Measurements from ENCODE around the gene CASK. TPM values are rescaled to one million over a fixed set of nuclear protein-coding genes. Genes with fewer than 3 reads are reported as not detected.

The CASK gene
- total and polyA plus RNA-seq, 2 experiments from 2014 or later = 82.9 to 95.7 TPM

DNA sequence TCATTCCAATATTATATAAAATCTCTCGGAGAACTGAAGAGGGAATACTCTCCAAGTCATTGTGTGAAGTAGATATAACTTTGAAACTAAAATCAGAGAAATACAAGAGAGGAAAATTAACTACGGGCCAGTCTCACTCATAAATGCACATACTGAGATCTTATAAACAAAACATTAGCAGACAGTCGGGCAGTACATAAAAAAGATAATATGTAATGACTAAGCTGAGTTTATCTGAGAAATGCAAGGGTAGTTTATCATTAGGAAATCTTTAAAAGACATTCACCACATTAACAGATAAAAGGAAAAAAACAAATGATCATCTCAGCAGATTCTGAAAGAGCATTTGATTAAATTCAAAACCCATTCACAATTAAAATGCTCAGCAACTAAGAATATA, 359.5 kb downstream of the CASK start:
- H3K9me2 ChIP-seq (replicated peaks; ENCODE audit: insufficient read depth) = no peaks in the 10 kb centered on the region
- H3K79me2 ChIP-seq = no peaks in the 10 kb centered on the region
- no peak overlapping the region for H2AFZ ChIP-seq
- no peaks in the 10 kb centered on the region for H3K36me3 ChIP-seq (replicated peaks; ENCODE audit: insufficient read depth, low read depth)
- H3K27ac ChIP-seq = peak overlapping the region; percentile 10
- peaks cover 4% of the 10 kb centered on the region for H3K4me1 ChIP-seq (ENCODE audit: insufficient read depth)
- no peak for DNase-seq (ENCODE audit: low spot score)
- H3K4me2 ChIP-seq = peak overlapping the region; percentile 6
- no peaks in the 10 kb centered on the region for H3K27me3 ChIP-seq
- H3K9me3 ChIP-seq (ENCODE audit: low read depth) = no peaks in the 10 kb centered on the region
- no peaks in the 10 kb centered on the region for H4K20me1 ChIP-seq (ENCODE audit: insufficient read depth, poor library complexity, severe bottlenecking)
- WGBS (ENCODE audit: low lambda C conversion rate, missing lambda C conversion rate) = 47% methylated on average over 3 of the region's 3 CpGs
- TF ChIP-seq, protein P1, sequence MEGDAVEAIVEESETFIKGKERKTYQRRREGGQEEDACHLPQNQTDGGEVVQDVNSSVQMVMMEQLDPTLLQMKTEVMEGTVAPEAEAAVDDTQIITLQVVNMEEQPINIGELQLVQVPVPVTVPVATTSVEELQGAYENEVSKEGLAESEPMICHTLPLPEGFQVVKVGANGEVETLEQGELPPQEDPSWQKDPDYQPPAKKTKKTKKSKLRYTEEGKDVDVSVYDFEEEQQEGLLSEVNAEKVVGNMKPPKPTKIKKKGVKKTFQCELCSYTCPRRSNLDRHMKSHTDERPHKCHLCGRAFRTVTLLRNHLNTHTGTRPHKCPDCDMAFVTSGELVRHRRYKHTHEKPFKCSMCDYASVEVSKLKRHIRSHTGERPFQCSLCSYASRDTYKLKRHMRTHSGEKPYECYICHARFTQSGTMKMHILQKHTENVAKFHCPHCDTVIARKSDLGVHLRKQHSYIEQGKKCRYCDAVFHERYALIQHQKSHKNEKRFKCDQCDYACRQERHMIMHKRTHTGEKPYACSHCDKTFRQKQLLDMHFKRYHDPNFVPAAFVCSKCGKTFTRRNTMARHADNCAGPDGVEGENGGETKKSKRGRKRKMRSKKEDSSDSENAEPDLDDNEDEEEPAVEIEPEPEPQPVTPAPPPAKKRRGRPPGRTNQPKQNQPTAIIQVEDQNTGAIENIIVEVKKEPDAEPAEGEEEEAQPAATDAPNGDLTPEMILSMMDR (IDR thresholded peaks at IDR 0.05; ENCODE audit: poor library complexity) = no peak
- TF ChIP-seq EZH2phosphoT487 (IDR thresholded peaks at IDR 0.05; ENCODE audit: low read depth, severe bottlenecking, unreplicated experiment) = no peak
- TF ChIP-seq EZH2 (IDR thresholded peaks at IDR 0.05; ENCODE audit: borderline replicate concordance) = no peak
- no peak overlapping the region for H3K4me3 ChIP-seq

DNA sequence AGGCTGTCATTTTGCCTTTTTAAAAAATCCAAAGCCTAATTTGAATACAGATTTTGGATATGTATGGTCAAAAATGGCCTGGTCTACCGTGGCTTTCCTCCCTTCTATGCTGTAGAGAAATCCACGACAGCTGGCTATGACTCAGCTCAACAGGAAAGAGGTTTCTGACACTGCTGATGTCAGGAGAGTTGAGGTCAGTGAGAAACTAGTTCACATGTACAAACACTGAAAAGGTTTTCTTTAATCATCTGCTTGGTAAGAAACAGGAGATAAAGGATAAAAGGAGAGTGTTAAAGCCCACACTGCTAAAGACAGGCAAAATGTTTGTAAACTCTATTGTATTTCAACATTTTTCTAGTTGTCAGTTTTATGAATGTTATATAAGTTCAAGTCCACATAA, 362.3 kb downstream of the CASK start:
- Histone ChIP-seq H3K9me2 (replicated peaks; ENCODE audit: insufficient read depth) (no peaks in the 10 kb centered on the region), H3K4me3 (no peak overlapping the region), H4K20me1 (ENCODE audit: insufficient read depth, poor library complexity, severe bottlenecking) (no peaks in the 10 kb centered on the region), H3K27me3 (no peaks in the 10 kb centered on the region), H3K36me3 (replicated peaks; ENCODE audit: insufficient read depth, low read depth) (no peaks in the 10 kb centered on the region), H3K79me2 (no peaks in the 10 kb centered on the region), H3K27ac (peak overlapping the region; percentile 61), H3K4me1 (ENCODE audit: insufficient read depth) (peaks cover 4% of the 10 kb centered on the region), H2AFZ (no peak overlapping the region), H3K9me3 (ENCODE audit: low read depth) (no peaks in the 10 kb centered on the region), H3K4me2 (no peak overlapping the region)
- DNase-seq (ENCODE audit: low spot score) = peak; percentile 40
- TF ChIP-seq EZH2phosphoT487 (IDR thresholded peaks at IDR 0.05; ENCODE audit: low read depth, severe bottlenecking, unreplicated experiment) (no peak), EZH2 (IDR thresholded peaks at IDR 0.05; ENCODE audit: borderline replicate concordance) (no peak)
- TF ChIP-seq, protein P1 (IDR thresholded peaks at IDR 0.05; ENCODE audit: poor library complexity) = no peak
- WGBS (ENCODE audit: low lambda C conversion rate, missing lambda C conversion rate) = 51% methylated on average over 2 of the region's 2 CpGs

DNA sequence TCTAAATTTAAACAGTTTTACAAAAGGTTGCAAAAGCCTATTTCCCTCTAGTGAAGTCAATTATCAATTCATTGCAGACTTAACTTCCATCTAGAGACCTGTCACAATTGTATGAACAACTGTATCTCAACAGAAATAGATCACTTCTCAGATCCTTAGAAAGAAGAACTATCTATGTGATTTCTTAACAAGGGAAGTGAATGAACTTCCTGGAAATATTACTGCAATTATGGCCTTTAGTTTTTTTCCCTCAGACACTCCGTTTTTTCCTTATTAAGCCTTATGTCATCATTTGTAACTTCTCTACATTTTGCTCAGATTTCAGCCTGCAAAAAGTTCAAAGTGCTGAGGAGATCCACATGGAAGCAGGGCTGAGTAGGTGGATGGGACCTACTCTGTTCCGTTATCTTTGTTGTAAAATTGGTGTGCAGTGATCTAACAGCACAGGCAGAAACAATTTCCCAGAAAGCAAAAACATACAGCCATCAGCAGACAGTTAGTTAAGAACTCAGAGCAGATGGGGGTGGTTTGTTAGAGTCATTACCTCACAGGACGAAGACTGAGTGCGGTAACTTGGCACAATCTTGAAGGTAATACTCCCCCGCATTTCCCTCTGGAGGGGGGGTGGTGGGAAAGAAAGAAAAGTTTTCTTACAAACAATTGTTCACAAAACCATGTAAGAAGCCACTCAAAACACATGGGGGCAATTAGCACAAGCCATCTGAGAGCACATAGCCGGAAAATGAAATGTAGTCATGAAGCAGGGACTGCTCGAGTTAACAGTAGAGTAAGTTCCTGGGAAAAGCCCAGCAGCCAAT, 363.9 kb downstream of the CASK start:
- peak; percentile 11 for DNase-seq (ENCODE audit: low spot score)
- H2AFZ ChIP-seq = no peak overlapping the region
- H3K4me1 ChIP-seq (ENCODE audit: insufficient read depth) = peaks cover 4% of the 10 kb centered on the region
- no peak overlapping the region for H3K4me2 ChIP-seq
- no peaks in the 10 kb centered on the region for H3K9me2 ChIP-seq (replicated peaks; ENCODE audit: insufficient read depth)
- H3K27me3 ChIP-seq = no peaks in the 10 kb centered on the region
- no peaks in the 10 kb centered on the region for H4K20me1 ChIP-seq (ENCODE audit: insufficient read depth, poor library complexity, severe bottlenecking)
- H3K9me3 ChIP-seq (ENCODE audit: low read depth) = no peaks in the 10 kb centered on the region
- TF ChIP-seq EZH2 (IDR thresholded peaks at IDR 0.05; ENCODE audit: borderline replicate concordance) (no peak), EZH2phosphoT487 (IDR thresholded peaks at IDR 0.05; ENCODE audit: low read depth, severe bottlenecking, unreplicated experiment) (no peak)
- TF ChIP-seq, protein P1 (IDR thresholded peaks at IDR 0.05; ENCODE audit: poor library complexity) = no peak
- H3K4me3 ChIP-seq = no peak overlapping the region
- H3K27ac ChIP-seq = peak overlapping the region; percentile 17
- no peaks in the 10 kb centered on the region for H3K36me3 ChIP-seq (replicated peaks; ENCODE audit: insufficient read depth, low read depth)
- H3K79me2 ChIP-seq = no peaks in the 10 kb centered on the region
- WGBS (ENCODE audit: low lambda C conversion rate, missing lambda C conversion rate) = 56% methylated on average over 7 of the region's 7 CpGs
